IMR-90 (cell line): Measurements from ENCODE around the gene TMEM50B.

Experiments used
- CHD1 ChIP-seq: IDR thresholded peaks from 2 replicates; pipeline ENCODE4 v1.6.1; 2012; ENCODE audit warnings: low read depth, low read length, improper control_type of control experiment
- CTCF ChIP-seq: conservative IDR thresholded peaks from 2 replicates; pipeline ENCODE4 v1.5.1; 2012; ENCODE audit warnings: mild to moderate bottlenecking, low read depth, low read length, improper control_type of control experiment
- POLR2A ChIP-seq: IDR thresholded peaks from 2 replicates; pipeline ENCODE4 v1.6.1; 2012; ENCODE audit warnings: mild to moderate bottlenecking, low read depth, low read length

GRCh38 chr21:33493756-33494155 lies 14.0 kb upstream of the TMEM50B start:
- no peak for TF ChIP-seq POLR2A
- TF ChIP-seq CTCF = no peak
- no peak for TF ChIP-seq CHD1
